NCI-H2196 (cell line): ENCODE measurements around the gene KIF3C.
"Not testable (repeated sequence)": the region's sequence is repeated elsewhere in the genome, so short reads cannot be mapped to it uniquely, and the experiment has no call there.

Experiments
- DNase-seq: peaks from one replicate; lab custom pipeline; 2025; ENCODE audit not compliant: unreplicated experiment; lab: John Stamatoyannopoulos, UW

Gene KIF3C

GRCh38 chr2:25982273-25982967, at the start of gene KIF3C:
TSS of gene KIF3C (minus strand) at chr2:25982497. CDS start at chr2:25981917, 580 bp downstream.
- DNase-seq = peak; percentile 74

- not testable (repeated sequence) for DNase-seq
These were observed 45.8 kb upstream of the KIF3C start for GRCh38 chr2:26028083-26028482.

- DNase-seq = no peak
These were observed 43.2 kb upstream of the KIF3C start for GRCh38 chr2:26025509-26025908.

- no peak for DNase-seq
These were observed 42.0 kb upstream of the KIF3C start for GRCh38 chr2:26024260-26024659.

- DNase-seq = no peak
These were observed 37.9 kb upstream of the KIF3C start for GRCh38 chr2:26020231-26020640.

- peak; percentile 81 for DNase-seq
These were observed 36.1 kb upstream of the KIF3C start for GRCh38 chr2:26018184-26019055.

- DNase-seq = no peak
These were observed 35.3 kb upstream of the KIF3C start for GRCh38 chr2:26017464-26018183.

- DNase-seq = not testable (repeated sequence)
These were observed 34.4 kb upstream of the KIF3C start for GRCh38 chr2:26016706-26017045.

GRCh38 chr2:26016012-26016705, 33.9 kb upstream of the KIF3C start:
- DNase-seq = no peak

GRCh38 chr2:26013668-26014067, 31.4 kb upstream of the KIF3C start:
- no peak for DNase-seq

GRCh38 chr2:26011990-26012856, 29.9 kb upstream of the KIF3C start:
- peak; percentile 84 for DNase-seq

GRCh38 chr2:26011609-26011989, 29.3 kb upstream of the KIF3C start:
- no peak for DNase-seq

- DNase-seq = no peak
These were observed 28.6 kb upstream of the KIF3C start for GRCh38 chr2:26010943-26011342.

GRCh38 chr2:26009567-26009963, 27.3 kb upstream of the KIF3C start:
- no peak for DNase-seq

GRCh38 chr2:26008851-26009566, 26.7 kb upstream of the KIF3C start:
- DNase-seq = peak; percentile 55

- no peak for DNase-seq
These were observed 25.8 kb upstream of the KIF3C start for GRCh38 chr2:26008095-26008494.

GRCh38 chr2:26002632-26003310, 20.5 kb upstream of the KIF3C start:
- no peak for DNase-seq

GRCh38 chr2:26001743-26002351, 19.6 kb upstream of the KIF3C start:
- peak; percentile 64 for DNase-seq
